NK-92 (cell line): ENCODE measurements around the gene BICRAL.
A peak's percentile ranks its signal among the peaks of the same experiment; 100 is the strongest.
"Not testable (repeated sequence)": the region's sequence is repeated elsewhere in the genome, so short reads cannot be mapped to it uniquely, and the experiment has no call there.

Experiments
- DNase-seq: peaks from one replicate; lab custom pipeline; 2025; ENCODE audit not compliant: unreplicated experiment; lab: John Stamatoyannopoulos, UW

Gene BICRAL, protein sequence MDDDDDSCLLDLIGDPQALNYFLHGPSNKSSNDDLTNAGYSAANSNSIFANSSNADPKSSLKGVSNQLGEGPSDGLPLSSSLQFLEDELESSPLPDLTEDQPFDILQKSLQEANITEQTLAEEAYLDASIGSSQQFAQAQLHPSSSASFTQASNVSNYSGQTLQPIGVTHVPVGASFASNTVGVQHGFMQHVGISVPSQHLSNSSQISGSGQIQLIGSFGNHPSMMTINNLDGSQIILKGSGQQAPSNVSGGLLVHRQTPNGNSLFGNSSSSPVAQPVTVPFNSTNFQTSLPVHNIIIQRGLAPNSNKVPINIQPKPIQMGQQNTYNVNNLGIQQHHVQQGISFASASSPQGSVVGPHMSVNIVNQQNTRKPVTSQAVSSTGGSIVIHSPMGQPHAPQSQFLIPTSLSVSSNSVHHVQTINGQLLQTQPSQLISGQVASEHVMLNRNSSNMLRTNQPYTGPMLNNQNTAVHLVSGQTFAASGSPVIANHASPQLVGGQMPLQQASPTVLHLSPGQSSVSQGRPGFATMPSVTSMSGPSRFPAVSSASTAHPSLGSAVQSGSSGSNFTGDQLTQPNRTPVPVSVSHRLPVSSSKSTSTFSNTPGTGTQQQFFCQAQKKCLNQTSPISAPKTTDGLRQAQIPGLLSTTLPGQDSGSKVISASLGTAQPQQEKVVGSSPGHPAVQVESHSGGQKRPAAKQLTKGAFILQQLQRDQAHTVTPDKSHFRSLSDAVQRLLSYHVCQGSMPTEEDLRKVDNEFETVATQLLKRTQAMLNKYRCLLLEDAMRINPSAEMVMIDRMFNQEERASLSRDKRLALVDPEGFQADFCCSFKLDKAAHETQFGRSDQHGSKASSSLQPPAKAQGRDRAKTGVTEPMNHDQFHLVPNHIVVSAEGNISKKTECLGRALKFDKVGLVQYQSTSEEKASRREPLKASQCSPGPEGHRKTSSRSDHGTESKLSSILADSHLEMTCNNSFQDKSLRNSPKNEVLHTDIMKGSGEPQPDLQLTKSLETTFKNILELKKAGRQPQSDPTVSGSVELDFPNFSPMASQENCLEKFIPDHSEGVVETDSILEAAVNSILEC

DNA sequence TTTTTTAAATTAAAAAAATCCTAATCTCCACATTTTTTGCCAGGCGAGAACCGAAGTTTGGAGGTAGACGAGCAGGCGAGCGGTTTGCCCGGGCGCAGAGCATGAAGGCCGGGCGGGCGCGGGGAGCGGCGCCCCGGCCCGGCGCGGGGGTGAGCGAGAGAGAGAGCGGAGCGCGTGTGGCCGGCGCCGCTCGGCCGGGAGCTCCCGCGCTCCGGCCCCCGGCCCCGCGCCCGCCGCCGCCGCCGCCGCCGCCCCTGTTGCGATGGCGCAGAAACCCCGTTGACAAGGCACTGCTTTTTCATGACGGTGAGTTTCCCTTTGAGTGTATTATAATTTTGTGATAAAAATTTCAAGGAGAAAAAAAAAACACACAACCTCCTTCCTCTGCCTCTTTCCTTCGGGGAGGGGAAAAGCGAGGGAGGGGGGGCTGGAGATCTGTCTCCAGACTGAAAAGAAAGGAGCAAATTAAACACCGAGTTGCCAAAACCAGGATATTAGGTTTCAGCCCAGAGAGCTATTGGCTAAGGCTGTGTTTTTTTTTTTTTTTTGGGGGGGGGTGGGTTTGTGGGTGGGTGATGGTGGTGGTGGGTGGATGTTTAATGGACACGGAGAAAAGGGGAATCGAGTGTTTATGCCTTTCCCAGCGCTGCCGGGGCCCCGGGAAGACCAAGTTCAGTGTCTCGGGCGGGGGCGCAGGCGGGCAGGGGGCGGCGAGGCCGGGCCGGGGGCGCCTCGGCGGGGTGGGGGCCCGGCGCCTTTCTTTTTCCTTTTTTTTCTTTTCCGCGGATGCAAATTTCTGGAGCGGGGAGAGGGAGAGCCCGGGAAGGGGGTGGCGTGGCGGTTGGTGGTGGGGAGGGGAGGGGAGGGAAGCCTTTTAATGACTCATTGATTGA is at the start of gene BICRAL:
Gene BICRAL (plus strand): TSS at position 257 of the 893 bp plus-strand sequence. CDS start 39,971 bp downstream, outside the sequence.
- DNase-seq = no peak

DNA sequence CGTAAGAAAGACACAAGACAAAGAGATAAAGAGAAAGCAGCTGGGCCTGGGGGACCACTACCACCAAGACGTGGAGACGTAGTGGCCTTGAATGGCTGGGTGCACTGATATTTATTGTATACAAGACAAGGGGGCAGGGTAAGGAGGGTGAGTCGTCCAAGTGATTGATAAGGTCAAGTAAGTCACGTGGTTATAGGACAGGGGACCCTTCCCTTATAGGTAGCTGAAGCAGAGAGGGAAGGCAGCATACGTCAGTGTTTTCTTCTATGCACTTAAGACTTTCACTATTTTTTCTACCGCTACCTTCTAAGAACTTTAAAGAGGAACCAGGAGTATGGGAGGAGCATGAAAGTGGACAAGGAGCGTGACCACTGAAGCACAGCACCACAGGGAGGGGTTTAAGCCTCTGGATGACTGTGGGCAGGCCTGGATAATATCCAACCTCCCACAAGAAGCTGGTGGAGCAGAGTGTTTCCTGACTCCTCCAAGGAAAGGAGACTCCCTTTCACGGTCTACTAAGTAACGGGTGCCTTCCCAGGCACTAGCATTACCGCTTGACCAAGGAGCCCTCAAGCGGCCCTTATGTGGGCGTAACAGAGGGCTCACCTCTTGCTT is 47.9 kb upstream of the BICRAL start:
- not testable (repeated sequence) for DNase-seq

DNA sequence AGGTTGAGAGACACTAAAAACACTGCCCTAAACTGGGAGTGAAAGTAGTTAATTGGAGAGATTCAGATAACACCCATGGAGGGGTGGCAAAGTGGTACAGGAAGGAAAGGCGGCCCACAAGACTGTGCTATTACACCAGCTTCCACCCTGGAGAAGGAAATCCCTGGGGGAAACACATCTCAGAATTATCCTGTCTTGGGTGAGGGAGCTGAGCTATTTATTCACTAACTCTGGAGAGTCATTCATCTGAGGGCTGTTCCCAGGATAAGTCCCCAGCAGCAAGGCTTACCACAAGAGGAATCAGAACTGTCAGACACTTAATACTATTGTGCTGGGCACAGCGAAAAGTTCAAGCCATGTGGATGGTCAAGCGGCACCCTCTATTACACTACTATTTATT is 45.9 kb upstream of the BICRAL start:
- no peak for DNase-seq

DNA sequence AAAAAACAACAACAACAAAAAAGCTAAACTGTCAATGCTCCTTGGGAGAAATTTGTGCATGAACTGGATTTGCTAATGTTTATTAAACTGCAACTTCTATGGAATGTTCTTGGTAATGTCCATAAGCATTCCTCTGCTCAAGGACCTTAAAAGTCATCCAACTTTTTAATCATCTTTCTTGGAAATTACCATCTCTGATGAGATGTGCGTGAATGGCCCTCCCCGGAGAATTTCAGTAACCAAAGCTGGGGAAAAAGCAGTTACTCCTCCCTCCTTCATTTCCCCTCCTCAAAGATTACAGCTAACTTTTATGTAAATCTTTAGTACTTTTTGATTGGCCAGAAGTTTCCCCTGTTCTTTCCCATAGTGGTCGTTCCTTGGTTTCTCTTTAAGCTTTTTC is 41.1 kb upstream of the BICRAL start:
- DNase-seq = no peak

DNA sequence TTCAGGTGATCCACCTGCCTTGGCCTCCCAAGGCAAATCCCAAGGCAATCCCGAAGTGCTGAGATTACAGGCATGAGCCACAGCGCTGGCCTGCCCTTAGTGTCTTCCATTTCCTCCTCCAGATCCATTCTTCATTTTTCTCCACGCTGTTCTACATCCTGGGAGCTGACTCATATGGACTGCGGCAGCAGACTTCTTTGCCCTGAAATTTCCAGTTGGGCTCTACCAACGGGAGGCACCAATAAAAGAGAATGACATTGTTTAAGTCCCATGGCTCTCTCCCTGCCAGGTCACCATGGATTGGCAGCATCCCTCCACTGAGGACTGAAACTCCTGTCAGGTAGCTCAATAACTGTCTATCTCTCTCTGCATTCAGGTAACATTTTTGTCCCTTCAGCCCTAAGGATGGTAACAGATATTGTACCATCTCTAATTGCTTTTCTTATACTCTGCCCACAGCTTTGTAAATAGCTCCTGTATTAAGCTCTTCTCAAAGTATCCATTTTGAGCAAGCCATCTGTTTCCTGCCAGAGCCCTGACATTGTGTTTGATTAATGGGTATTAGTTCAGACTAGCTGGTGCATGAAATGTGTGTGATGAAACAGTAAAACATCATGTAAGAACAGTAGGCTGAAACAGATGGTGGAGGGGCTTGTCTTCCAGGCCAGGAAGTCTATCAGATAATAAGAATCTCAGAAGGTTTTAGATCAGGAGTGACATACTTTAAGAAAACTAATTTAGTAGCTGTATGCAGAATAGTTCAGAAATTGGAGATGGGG is 39.5 kb upstream of the BICRAL start:
- DNase-seq = no peak

DNA sequence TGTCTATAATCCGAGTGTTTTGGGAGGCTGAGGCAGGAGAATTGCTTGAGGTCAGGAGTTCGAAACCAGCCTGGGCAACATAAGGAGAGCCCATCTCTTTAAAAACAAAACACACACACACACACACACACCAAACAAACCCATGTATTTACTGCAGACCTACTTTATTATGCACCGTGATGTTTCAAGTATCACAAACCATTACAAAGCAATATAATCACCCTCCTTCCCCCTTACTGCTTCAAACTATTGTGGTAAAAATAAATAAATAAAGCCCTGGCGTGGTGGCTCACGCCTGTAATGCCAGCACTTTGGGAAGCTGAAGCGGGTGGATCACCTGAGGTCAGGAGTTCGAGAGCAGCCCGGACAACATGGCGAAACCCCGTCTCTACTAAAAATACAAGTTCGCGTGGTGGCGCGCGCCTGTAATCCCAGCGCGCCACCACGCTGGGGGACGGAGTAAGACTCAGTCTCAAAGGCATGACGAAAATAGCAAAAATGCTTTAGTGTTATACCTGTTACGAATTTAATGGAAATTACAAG is 37.4 kb upstream of the BICRAL start:
- no peak for DNase-seq

DNA sequence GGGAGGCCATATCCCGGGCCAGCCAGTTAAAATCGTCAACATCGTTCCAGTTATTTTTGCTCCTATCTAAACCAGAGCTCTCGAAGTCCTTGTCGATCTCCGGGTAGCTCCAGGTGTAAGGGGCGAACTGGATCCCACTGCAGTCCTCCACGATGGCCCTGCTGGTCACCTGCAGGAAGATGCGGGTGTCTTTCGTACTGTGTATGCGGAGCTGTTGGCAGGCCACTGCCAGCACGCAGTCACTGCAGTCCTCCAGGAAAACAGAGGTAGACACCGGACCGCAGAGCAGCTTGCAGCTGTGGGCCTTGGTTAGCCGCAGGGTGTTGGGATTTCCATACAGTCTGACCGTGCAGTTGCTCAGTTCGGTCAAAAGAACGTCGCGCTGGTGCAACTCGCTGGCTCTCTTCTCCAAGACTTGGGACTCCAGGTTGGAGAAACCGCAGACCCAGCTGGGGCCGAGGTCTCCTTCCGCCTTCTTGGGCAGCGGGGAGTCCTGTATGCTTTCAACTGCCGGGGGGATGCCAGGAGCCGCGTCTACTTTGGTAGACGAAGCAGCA is 36.7 kb upstream of the BICRAL start:
- DNase-seq = no peak

DNA sequence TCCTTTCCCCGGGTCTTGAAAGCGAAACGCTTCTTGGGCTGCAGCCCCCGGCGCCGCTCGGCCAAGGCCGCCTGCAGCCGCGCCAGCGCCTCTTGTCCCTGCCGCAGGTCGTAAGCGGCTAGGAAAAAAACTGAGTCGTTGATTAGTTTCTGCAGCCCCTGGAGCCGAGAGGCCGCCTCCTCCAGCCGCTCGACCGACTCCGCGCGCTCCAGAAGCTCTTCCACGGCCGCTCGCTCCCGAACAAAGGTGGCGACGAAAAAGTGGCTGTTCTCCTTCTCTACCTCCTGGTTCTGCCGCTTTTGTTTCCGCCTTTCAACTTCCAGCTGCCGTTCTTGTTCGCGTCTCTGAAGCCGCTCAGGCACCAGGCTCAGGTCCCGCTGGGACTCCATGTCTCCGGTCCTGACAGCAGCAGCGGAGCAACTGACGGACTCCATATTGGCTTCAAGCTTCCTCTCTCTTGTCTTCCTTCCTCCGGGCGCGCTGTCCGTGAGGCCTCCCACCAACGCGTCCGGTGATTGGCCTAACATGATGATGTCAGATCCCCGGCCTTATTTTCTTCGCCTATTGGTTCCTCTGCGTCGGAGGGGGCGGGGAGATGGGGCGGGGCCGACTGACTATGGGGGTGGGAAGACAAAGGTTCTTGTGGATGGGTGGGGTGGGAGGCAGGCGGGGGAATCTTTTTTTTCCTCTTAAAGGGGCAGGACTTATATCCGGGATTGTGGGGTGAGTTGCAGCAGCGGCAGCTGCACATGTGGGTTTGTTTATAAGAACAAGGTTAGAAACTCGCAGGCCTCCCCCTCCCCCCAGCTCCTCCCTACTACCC is 36.0 kb upstream of the BICRAL start, which contains the start of gene TBCC:
Gene TBCC (minus strand): TSS at position 464 of the 823 bp plus-strand sequence. CDS start 30 bp downstream, at position 434.
- DNase-seq = peak; percentile 81

DNA sequence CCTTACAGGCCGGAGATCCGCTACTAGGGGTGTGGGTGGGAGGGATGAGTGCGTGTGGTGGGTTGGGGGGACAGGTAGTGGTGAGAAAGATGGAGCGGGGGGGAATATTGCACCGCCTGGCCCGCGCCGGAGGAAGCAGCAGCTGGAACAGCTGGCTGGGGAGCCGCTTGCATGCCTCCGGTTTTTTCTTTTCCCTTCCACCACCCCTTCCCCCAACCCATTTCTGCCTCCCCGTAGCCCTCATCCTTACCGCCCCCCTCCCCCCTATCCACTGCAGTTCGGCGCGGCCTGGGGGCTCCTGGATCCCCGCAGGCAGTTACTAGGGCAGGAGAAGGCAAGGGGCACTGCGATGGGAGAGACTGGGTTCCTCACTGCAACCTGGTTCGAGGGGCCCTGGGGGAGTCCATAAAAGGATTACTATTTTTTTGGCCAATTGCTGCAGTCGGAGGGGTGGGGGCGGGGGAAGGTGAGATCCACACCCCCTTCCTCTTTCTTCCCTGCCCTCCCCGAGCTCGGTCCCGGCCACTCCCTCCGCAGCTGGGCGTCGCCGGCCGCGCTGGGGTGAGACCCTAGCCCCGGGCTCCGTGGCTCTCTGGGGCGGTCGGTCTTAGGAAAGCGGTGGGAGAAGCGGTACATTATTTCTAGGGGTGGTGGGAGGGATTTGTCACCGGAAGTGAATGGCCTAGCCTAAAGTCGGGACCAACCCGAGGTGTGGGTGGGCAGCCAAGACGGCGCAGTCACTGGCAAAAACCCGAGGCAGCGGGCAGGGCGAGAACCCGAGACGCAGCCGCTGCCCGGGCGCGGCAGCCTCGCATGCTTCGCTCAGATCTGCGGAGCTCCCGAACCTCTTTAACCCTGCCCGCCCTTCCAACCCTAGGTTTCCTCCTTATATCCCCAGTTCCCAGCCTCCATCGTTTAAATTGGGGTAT is 35.1 kb upstream of the BICRAL start:
- DNase-seq = no peak

DNA sequence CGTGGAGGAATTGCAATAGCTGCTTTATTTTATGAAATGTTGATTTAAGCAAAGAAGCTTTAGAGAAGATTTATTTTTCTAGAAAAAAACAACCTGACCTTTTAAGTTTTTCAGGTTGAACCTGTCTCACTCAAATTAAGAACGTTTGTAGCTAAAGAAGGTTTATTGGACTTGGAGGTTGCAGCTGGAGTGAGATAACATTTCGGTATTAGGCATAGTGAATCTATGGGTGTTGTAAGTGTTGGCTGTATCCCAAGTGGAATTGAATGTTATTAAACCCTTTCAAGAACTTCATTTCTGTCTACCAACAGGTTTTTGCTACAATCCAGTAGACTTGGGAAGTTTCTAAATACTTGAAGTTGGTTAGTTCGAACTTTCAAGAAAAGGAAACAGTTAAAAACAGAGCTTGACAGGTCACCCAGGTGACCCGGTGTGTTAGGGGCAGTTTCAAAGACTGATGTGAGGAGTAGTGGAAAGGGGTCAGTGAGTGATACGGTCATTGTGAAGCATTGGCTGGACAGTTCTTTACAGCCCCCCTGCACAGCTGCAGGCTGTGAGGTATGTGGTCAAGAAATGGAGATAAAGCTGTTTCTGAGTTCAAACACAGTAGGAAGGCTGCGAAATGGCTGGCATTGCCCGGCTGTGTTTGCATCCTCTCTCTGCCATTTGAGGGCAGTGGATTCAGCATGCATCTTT is 33.5 kb upstream of the BICRAL start:
- DNase-seq = no peak

DNA sequence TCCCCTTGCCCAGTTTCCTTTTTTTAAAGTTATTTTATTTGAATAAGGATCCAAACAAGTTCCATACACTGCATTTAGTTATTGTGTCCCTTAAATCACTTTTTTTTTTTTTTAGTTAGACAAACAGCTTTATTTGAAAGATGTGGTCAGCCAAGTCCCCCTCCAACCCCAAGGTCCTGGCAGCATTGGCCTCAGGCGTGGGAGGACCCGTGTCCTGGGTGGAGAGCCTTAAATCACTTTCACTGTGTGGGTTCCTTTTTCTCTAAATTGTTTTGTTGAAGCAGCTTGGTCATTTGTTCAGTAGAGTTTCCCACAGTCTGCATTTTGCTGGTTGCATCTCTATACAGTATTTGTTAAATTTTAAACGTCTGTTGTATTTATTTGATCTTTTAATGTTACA is 30.8 kb upstream of the BICRAL start:
- DNase-seq = no peak

DNA sequence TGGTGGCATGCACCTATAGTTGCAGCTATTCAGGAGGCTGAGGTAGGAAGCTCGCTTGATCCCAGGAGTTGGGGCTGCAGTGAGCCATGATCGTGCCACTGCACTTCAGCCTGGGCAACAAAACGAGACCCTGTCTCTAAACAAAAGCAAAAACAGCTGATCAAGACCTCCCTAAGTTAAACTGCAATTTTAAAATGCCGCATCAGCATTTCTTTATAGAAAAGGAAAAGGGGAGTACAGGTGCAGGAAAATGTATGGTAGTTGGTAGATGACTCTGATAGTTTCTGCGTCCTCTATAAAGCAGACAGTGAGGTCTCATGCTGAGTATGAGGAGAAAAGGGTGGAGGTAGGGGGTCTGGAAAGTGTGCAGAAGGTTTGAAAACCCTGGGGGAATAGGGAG is 27.1 kb upstream of the BICRAL start:
- no peak for DNase-seq

DNA sequence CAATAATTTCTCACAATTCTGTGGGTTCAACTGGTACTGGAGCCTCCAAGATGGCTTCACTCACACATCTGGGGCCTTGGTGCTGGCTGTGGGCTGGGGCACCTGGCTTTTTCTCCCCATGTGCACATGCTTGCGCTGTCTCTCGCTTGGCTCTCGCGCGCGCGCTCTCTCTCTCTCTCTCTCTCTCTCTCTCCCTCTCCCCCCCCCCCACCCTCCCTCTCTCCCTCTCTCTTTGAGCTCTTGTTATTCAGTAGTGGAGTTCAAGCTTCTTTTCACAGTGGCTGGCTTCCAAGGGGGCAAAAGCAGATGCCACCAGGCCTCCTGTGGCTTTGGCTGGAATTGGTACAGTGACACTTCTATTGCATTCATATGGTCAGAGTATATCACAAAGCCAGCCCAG is 25.1 kb upstream of the BICRAL start:
- no peak for DNase-seq

DNA sequence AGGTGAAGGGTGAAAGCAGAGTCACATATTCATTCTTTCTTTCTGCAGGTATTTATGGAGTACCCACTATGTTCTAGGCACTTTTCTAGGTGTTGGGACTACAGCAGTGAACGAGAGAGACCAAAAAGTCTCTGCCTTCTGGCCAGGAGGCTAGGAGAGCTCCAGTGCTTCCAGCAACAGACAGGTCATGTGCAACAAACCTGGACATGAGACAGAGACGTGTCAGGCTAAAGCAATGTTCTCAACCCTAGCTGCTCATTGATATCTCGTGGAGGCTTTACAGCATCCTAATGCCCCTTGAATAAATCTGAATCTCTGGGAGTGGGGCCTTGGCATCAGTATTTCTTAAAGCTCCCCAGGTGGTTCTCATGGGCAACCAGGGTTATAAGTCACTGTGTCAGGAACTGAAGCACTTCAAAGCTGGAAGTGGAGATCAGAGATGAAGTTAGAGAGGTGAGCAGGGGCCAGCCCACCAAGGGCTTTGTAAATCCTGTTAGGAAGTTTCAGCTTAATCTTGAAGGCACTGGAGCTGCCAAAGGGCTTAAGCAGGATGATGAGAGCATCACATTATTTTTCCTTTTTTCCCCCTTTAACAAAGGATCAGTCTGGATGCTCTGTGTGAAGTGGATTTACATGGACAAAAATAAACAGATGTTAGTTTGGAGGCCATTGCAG is 23.0 kb upstream of the BICRAL start:
- DNase-seq = no peak

DNA sequence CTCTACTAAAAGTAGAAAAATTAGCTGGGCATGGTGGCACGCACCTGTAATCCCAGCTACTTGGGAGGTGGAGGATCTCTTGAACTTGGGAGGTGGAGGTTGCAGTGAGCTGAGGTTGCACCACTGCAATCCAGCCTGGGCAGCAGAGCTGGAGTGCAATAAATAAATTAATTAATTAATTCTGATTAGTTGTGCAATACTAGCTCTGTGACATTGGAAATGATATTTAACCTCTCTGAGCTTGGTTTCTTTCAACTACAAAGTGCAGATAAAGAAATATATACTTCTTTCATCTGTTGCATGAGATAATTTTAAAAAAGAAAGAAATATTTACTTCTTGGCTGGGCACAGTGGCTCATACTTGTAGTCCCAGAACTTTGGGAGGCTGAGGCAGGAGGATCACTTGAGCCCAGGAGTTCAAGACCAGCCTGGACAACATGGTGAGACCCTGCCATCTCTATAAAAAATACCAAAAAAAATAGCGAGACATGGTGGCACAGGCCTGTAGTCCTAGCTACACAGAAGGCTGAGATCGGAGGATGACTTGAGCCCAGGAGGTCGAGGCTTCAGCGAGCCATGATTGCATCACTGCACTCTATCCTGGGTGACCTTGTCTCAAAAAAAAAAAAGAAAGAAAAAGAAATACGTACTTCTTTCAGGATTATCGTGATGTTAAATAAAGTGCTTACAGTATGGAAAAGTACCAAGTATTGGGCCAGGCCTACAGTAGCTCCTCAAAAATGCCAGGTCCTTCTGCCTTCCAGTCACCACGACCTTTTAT is 20.4 kb upstream of the BICRAL start:
- no peak for DNase-seq
